CD4-positive, alpha-beta memory T cell (primary cell): ENCODE measurements around the gene SLCO4C1. TPM values are rescaled to one million over a fixed set of nuclear protein-coding genes. Genes with fewer than 3 reads are reported as not detected.
"Not testable (repeated sequence)": the region's sequence is repeated elsewhere in the genome, so short reads cannot be mapped to it uniquely, and the experiment has no call there.

Experiments used
- CTCF ChIA-PET: fragments of 350-600 bp; sonication (Branson Sonifier 250); formaldehyde crosslinking; loops from one replicate; lab custom pipeline; 2021; ENCODE audit warnings: inconsistent platforms; ENCODE audit not compliant: partially characterized antibody; lab: Charles Lee
- POLR2A ChIA-PET: fragments of 350-600 bp; sonication (Branson Sonifier 250); formaldehyde crosslinking; loops from one replicate; lab custom pipeline; 2021; ENCODE audit not compliant: partially characterized antibody; lab: Charles Lee
- DNase-seq, 5 donors: peaks; one replicate each; pipeline versions ENCODE4 v3.0.0 to v3.0.0-alpha.2; 2020 to 2022; ENCODE audit warnings: mixed read lengths in 1 of 5
- H3K27ac ChIP-seq: one replicate; pipeline ENCODE4 v1.7.0; 2013; ENCODE audit warnings: low read depth, low read length
- H3K27me3 ChIP-seq: 2 replicates; pipeline ENCODE4 v1.7.0; 2013; ENCODE audit warnings: mild to moderate bottlenecking, low read length, moderate library complexity; ENCODE audit not compliant: insufficient read depth
- H3K36me3 ChIP-seq: 2 replicates; pipeline ENCODE4 v1.7.0; 2013; ENCODE audit warnings: mild to moderate bottlenecking, low read length, moderate library complexity; ENCODE audit not compliant: insufficient read depth
- H3K4me1 ChIP-seq: 2 replicates; pipeline ENCODE4 v1.7.0; 2013; ENCODE audit warnings: mild to moderate bottlenecking, low read length, moderate library complexity; ENCODE audit not compliant: insufficient read depth
- H3K4me3 ChIP-seq, 2 donors: one replicate each; pipeline ENCODE4 v1.7.0; 2013; ENCODE audit warnings: low read length in 2 of 2, mild to moderate bottlenecking in 1 of 2
- H3K9me3 ChIP-seq, 2 donors: one replicate each; pipeline ENCODE4 v1.7.0; 2013; ENCODE audit warnings: low read length in 2 of 2, control low read depth in 1 of 2; ENCODE audit not compliant: control insufficient read depth in 1 of 2
- H3K27ac Mint-ChIP-seq, 7 donors: one replicate each; pipeline ENCODE4 v1.8.0; 2020 to 2021; ENCODE audit warnings: mixed read lengths in 7 of 7, mild to moderate bottlenecking in 6 of 7, inconsistent platforms in 3 of 7, moderate library complexity in 3 of 7
- H3K27me3 Mint-ChIP-seq, 2 donors: one replicate each; pipeline ENCODE4 v1.8.0; 2020 to 2021; ENCODE audit warnings: mixed read lengths in 2 of 2
- H3K36me3 Mint-ChIP-seq, 2 donors: one replicate each; pipeline ENCODE4 v1.8.0; 2020 to 2021; ENCODE audit warnings: mixed read lengths in 2 of 2, inconsistent platforms in 1 of 2, mild to moderate bottlenecking in 1 of 2
- H3K4me1 Mint-ChIP-seq, 4 donors: one replicate each; pipeline ENCODE4 v1.8.0; 2020 to 2021; ENCODE audit warnings: mixed read lengths in 4 of 4, mild to moderate bottlenecking in 1 of 4
- H3K4me3 Mint-ChIP-seq, 8 donors: one replicate each; pipeline ENCODE4 v1.8.0; 2020 to 2021; ENCODE audit warnings: mixed read lengths in 8 of 8, mild to moderate bottlenecking in 7 of 8, moderate library complexity in 6 of 8, inconsistent platforms in 3 of 8
- H3K9me3 Mint-ChIP-seq, 8 donors: one replicate each; pipeline ENCODE4 v1.8.0; 2020 to 2021; ENCODE audit warnings: mixed read lengths in 8 of 8, mild to moderate bottlenecking in 5 of 8, inconsistent platforms in 3 of 8, moderate library complexity in 1 of 8
- intact Hi-C: fragments of 100-400 bp; cut with micrococcal nuclease; formaldehyde crosslinking; loops from one replicate; pipeline ENCODE4 v1.15.1; 2023
- polyA plus RNA-seq, 2 donors: library from polyadenylated mRNA; unstranded; fragments of 300-500 nt; fragmentation: Illumina TruSeq; gene quantifications; one replicate each; pipeline ENCODE4 v1.2.3, GENCODE V29; 2021
- total RNA-seq, 2 experiments: library from RNA; stranded (reverse); gene quantifications; one replicate each; pipeline ENCODE4 v1.2.3, GENCODE V29; 2021

SLCO4C1 gene
- total RNA-seq: under 1 TPM; 0.23 to 0.30 TPM
- polyA plus RNA-seq: under 1 TPM; 0.09 to 0.22 TPM

GRCh38 chr5:102296178-102296817, at the start of gene SLCO4C1:
SLCO4C1 (minus strand) TSS chr5:102296284; CDS start chr5:102296262, 22 bp downstream.
- no peaks in the 10 kb centered on the region for H3K36me3 Mint-ChIP-seq
- no peaks in the 10 kb centered on the region for H3K36me3 ChIP-seq
- H3K4me1 Mint-ChIP-seq: peaks cover 13 to 26% (median 21%) of the 10 kb centered on the region in 4 donors
- H3K27me3 ChIP-seq: no peaks in the 10 kb centered on the region
- DNase-seq: peak; percentile 55 to 73 (median 62)
- CTCF ChIA-PET: interaction anchor here (0.9 to 2.5 kb wide), 7 partner anchors 10 to 31 kb away, joined by 3 to 7 read pairs (median 4); no protein-coding TSS in a partner anchor
- H3K27ac ChIP-seq: peak within 1 kb of the TSS; percentile 42
- H3K4me3 ChIP-seq: peak within 1 kb of the TSS; percentile 54 to 69
- peaks cover 0 to 2% of the 10 kb centered on the region in 2 donors for H3K27me3 Mint-ChIP-seq
- H3K9me3 Mint-ChIP-seq: no peaks in the 10 kb centered on the region
- H3K4me1 ChIP-seq: peaks cover 18% of the 10 kb centered on the region
- peak within 1 kb of the TSS; percentile 16 to 90 (median 82) for H3K27ac Mint-ChIP-seq
- H3K9me3 ChIP-seq: no peaks in the 10 kb centered on the region
- POLR2A ChIA-PET: interaction anchor here (1.0 kb wide), 1 partner anchor 141 kb away, joined by 3 read pairs; no protein-coding TSS in a partner anchor
- H3K4me3 Mint-ChIP-seq: peak within 1 kb of the TSS; percentile 86 to 91 (median 90)
- intact Hi-C loops: loop anchor here (5.0 kb wide), 2 partner anchors 841 to 1759 kb away; partner anchors contain the start of gene FAM174A

GRCh38 chr5:102341681-102342288, 45.7 kb upstream of the SLCO4C1 start:
- Histone ChIP-seq H3K27me3 (no peaks in the 10 kb centered on the region), H3K36me3 (no peaks in the 10 kb centered on the region), H3K4me1 (no peaks in the 10 kb centered on the region), H3K9me3 (no peaks in the 10 kb centered on the region), H3K27ac (no peak overlapping the region), H3K4me3 (no peak overlapping the region)
- POLR2A ChIA-PET: no interaction called here
- CTCF ChIA-PET: no interaction called here
- Mint-ChIP-seq H3K9me3 (peaks cover 0 to 5% (median 0%) of the 10 kb centered on the region in 8 donors), H3K36me3 (no peaks in the 10 kb centered on the region), H3K4me3 (no peak overlapping the region), H3K27me3 (peaks cover 2 to 4% of the 10 kb centered on the region in 2 donors), H3K4me1 (no peaks in the 10 kb centered on the region), H3K27ac (no peak overlapping the region)
- intact Hi-C loops: no loop called here
- no peak for DNase-seq

- Histone ChIP-seq H3K9me3 (no peaks in the 10 kb centered on the region), H3K36me3 (no peaks in the 10 kb centered on the region), H3K27ac (no peak overlapping the region), H3K4me1 (no peaks in the 10 kb centered on the region), H3K4me3 (no peak overlapping the region), H3K27me3 (no peaks in the 10 kb centered on the region)
- no peaks in the 10 kb centered on the region for H3K4me1 Mint-ChIP-seq
- intact Hi-C loops: no loop called here
- POLR2A ChIA-PET: no interaction called here
- H3K27me3 Mint-ChIP-seq: peaks cover 0 to 4% of the 10 kb centered on the region in 2 donors
- no peaks in the 10 kb centered on the region for H3K36me3 Mint-ChIP-seq
- H3K4me3 Mint-ChIP-seq: no peak overlapping the region
- H3K9me3 Mint-ChIP-seq: no peaks in the 10 kb centered on the region
- CTCF ChIA-PET: no interaction called here
- DNase-seq: no peak
- no peak overlapping the region for H3K27ac Mint-ChIP-seq
Measured at GRCh38 chr5:102324714-102325113, 28.6 kb upstream of the SLCO4C1 start.

- POLR2A ChIA-PET, H3K9me3 Mint-ChIP-seq, H3K9me3 ChIP-seq, H3K4me1 Mint-ChIP-seq, H3K4me3 ChIP-seq, H3K27ac Mint-ChIP-seq, H3K4me1 ChIP-seq, H3K36me3 Mint-ChIP-seq, DNase-seq, H3K4me3 Mint-ChIP-seq, H3K27ac ChIP-seq, H3K27me3 ChIP-seq, H3K27me3 Mint-ChIP-seq, intact Hi-C loops, H3K36me3 ChIP-seq: not testable (repeated sequence)
- CTCF ChIA-PET: interaction anchor here (0.7 kb wide), 1 partner anchor 13 kb away, joined by 4 read pairs; no protein-coding TSS in a partner anchor
Measured at GRCh38 chr5:102318801-102319200, 22.7 kb upstream of the SLCO4C1 start.

- Mint-ChIP-seq H3K4me1 (no peaks in the 10 kb centered on the region), H3K27ac (no peak overlapping the region), H3K9me3 (peaks cover 0 to 1% (median 0%) of the 10 kb centered on the region in 8 donors), H3K36me3 (no peaks in the 10 kb centered on the region), H3K4me3 (no peak overlapping the region), H3K27me3 (peaks cover 0 to 2% of the 10 kb centered on the region in 2 donors)
- no peak for DNase-seq
- Histone ChIP-seq H3K4me3 (no peak overlapping the region), H3K27ac (no peak overlapping the region), H3K9me3 (no peaks in the 10 kb centered on the region), H3K36me3 (no peaks in the 10 kb centered on the region), H3K27me3 (no peaks in the 10 kb centered on the region), H3K4me1 (no peaks in the 10 kb centered on the region)
- ChIA-PET CTCF (interaction anchor here (1.3 kb wide), 1 partner anchor 19 kb away, joined by 4 read pairs; no protein-coding TSS in a partner anchor), POLR2A (no interaction called here)
- intact Hi-C loops: no loop called here
Measured at GRCh38 chr5:102314328-102314727, 18.2 kb upstream of the SLCO4C1 start.

GRCh38 chr5:102313912-102314311, 17.8 kb upstream of the SLCO4C1 start:
- Mint-ChIP-seq H3K4me1 (no peaks in the 10 kb centered on the region), H3K27ac (no peak overlapping the region), H3K36me3 (no peaks in the 10 kb centered on the region), H3K27me3 (peaks cover 0 to 2% of the 10 kb centered on the region in 2 donors), H3K9me3 (peaks cover 0 to 1% (median 0%) of the 10 kb centered on the region in 8 donors), H3K4me3 (no peak overlapping the region)
- DNase-seq: no peak
- Histone ChIP-seq H3K4me3 (no peak overlapping the region), H3K4me1 (no peaks in the 10 kb centered on the region), H3K36me3 (no peaks in the 10 kb centered on the region), H3K27ac (no peak overlapping the region), H3K27me3 (no peaks in the 10 kb centered on the region), H3K9me3 (no peaks in the 10 kb centered on the region)
- intact Hi-C loops: no loop called here
- ChIA-PET POLR2A (no interaction called here), CTCF (interaction anchor here (1.3 kb wide), 1 partner anchor 19 kb away, joined by 4 read pairs; no protein-coding TSS in a partner anchor)
